Stimulated activated CD4-positive, alpha-beta T cell treated with anti-CD3 and anti-CD28 coated beads, Interleukin-12 subunit alpha, Interleukin-12 subunit beta, amount 100 ng/mL, for 48 hours (primary cell): ENCODE results near the gene RAI2.

ENCODE experiments used
- DNase-seq, 3 donors: peaks; one replicate each; pipeline ENCODE4 v3.0.0-alpha.2; 2020; ENCODE audit warnings: low read depth in 2 of 3, low spot score in 1 of 3

Gene RAI2

GRCh38 chrX:17829566-17829965 is 31.5 kb downstream of the RAI2 start:
- no peak for DNase-seq

GRCh38 chrX:17828171-17828570 is 32.9 kb downstream of the RAI2 start:
- no peak for DNase-seq

GRCh38 chrX:17826609-17827496 is 34.2 kb downstream of the RAI2 start:
- no peak for DNase-seq

- DNase-seq = no peak
Measured at GRCh38 chrX:17824980-17825379, 36.1 kb downstream of the RAI2 start.

- no peak for DNase-seq
Measured at GRCh38 chrX:17822351-17822750, 38.7 kb downstream of the RAI2 start.

- no peak for DNase-seq
Measured at GRCh38 chrX:17820100-17820499, 41.0 kb downstream of the RAI2 start.

- no peak for DNase-seq
Measured at GRCh38 chrX:17818726-17819125, 42.4 kb downstream of the RAI2 start.

GRCh38 chrX:17817251-17817650 is 43.8 kb downstream of the RAI2 start:
- DNase-seq = no peak

- no peak for DNase-seq
Measured at GRCh38 chrX:17814557-17814956, 46.5 kb downstream of the RAI2 start.

GRCh38 chrX:17814059-17814458 is 47.0 kb downstream of the RAI2 start:
- DNase-seq = no peak

- no peak for DNase-seq
Measured at GRCh38 chrX:17813277-17813676, 47.8 kb downstream of the RAI2 start.

GRCh38 chrX:17812763-17813162 is 48.3 kb downstream of the RAI2 start:
- no peak for DNase-seq

- no peak for DNase-seq
Measured at GRCh38 chrX:17809984-17810383, 51.1 kb downstream of the RAI2 start.

GRCh38 chrX:17809273-17809672 is 51.8 kb downstream of the RAI2 start:
- DNase-seq = no peak

GRCh38 chrX:17805120-17805519 is 56.0 kb downstream of the RAI2 start:
- DNase-seq = no peak

GRCh38 chrX:17803449-17803848 is 57.6 kb downstream of the RAI2 start:
- DNase-seq = no peak

- no peak for DNase-seq
Measured at GRCh38 chrX:17802756-17803155, 58.3 kb downstream of the RAI2 start.

- DNase-seq = no peak
Measured at GRCh38 chrX:17801431-17801830, 59.7 kb downstream of the RAI2 start.

- no peak for DNase-seq
Measured at GRCh38 chrX:17798921-17799320, 62.2 kb downstream of the RAI2 start.

GRCh38 chrX:17792826-17793225 is 68.3 kb downstream of the RAI2 start:
- DNase-seq = no peak

- DNase-seq = no peak
Measured at GRCh38 chrX:17788956-17789562, 72.0 kb downstream of the RAI2 start.

- DNase-seq = peak; percentile 4 to 29 (median 21)
Measured at GRCh38 chrX:17788439-17788838, 72.7 kb downstream of the RAI2 start.

GRCh38 chrX:17787557-17787956 is 73.5 kb downstream of the RAI2 start:
- DNase-seq = no peak
